22Rv1 (cell line): ENCODE measurements around the gene RCBTB1.

Experiments used
- CTCF ChIP-seq: fragments of 450-650 bp; IDR thresholded peaks from 2 replicates; pipeline ENCODE4 v1.5.1; 2017; ENCODE audit warnings: mild to moderate bottlenecking
- ZFX ChIP-seq: fragments of 450-650 bp; IDR thresholded peaks from 2 replicates; pipeline ENCODE4 v1.6.1; 2017; ENCODE audit warnings: antibody characterized with exemption, borderline replicate concordance

DNA sequence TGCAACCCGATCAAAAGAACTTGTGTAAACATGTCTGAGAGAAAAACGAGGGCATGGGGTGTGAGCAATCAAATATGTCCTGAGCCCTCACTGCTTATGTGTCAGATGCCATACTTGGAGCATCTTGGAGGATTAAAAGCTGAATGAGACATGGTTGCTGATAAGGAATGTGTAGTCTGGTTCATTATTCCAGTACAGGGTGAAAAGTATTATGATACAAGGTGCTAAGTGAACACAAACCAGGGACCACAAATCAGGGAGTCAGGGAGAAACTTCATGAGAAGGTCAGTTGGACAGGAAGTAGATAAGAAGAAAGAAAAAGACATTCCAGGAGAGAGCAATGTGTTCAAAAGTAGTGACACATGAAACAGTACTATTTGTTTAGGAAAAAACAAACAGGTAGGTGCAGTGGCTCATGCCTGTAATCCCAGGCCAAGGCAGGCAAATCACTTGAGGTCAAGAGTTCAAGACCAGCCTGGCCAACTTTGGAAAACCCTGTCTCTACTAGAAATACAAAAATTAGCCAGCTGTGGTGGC lies 2.0 kb upstream of the RCBTB1 start:
- TF ChIP-seq ZFX = no peak
- TF ChIP-seq CTCF = no peak
